H1 (cell line): ENCODE results near the gene GDPD2. TPM values are rescaled to one million over a fixed set of nuclear protein-coding genes. Genes with fewer than 3 reads are reported as not detected.

Experiments
- CTCF ChIA-PET: fragments of 300-600 bp; sonication (Branson Sonifier 250); formaldehyde crosslinking; loops from one replicate; lab custom pipeline; 2021; ENCODE audit not compliant: partially characterized antibody; lab: Charles Lee
- POLR2A ChIA-PET: fragments of 300-600 bp; sonication (Branson Sonifier 250); formaldehyde crosslinking; loops from one replicate; lab custom pipeline; 2021; ENCODE audit warnings: inconsistent platforms; ENCODE audit not compliant: partially characterized antibody; lab: Charles Lee
- DNase-seq, 2 experiments: peaks; one replicate each; pipeline versions ENCODE4 v3.0.0 to v3.0.0-alpha.2; 2010 to 2022; ENCODE audit warnings: low spot score in 2 of 2, low read depth in 1 of 2, mixed read lengths in 1 of 2
- FAIRE-seq: peaks from 2 replicates; lab custom pipeline; 2011; peaks lifted over from hg19 to GRCh38; lab: Jason Lieb, UNC
- H2AFZ ChIP-seq: 2 replicates; pipeline ENCODE4 v1.8.1; 2012; ENCODE audit warnings: low read length, inconsistent platforms
- H2AK5ac ChIP-seq: 2 replicates; pipeline ENCODE4 v1.6.1; 2013; ENCODE audit warnings: low read depth, low read length
- H2BK120ac ChIP-seq: replicated peaks from 2 replicates; pipeline ENCODE3; 2013; ENCODE audit warnings: low read depth, low read length, inconsistent platforms
- H2BK12ac ChIP-seq: 2 replicates; pipeline ENCODE4 v1.6.1; 2013; ENCODE audit warnings: low read depth, low read length
- H2BK15ac ChIP-seq: 2 replicates; pipeline ENCODE4 v1.6.1; 2013; ENCODE audit warnings: low read length
- H2BK20ac ChIP-seq: 2 replicates; pipeline ENCODE4 v1.6.1; 2013; ENCODE audit warnings: low read length
- H2BK5ac ChIP-seq: 2 replicates; pipeline ENCODE4 v1.6.1; 2013; ENCODE audit warnings: low read depth, low read length
- H3K14ac ChIP-seq: 2 replicates; pipeline ENCODE4 v1.6.1; 2013; ENCODE audit warnings: inconsistent platforms; ENCODE audit not compliant: insufficient read length
- H3K18ac ChIP-seq: 2 replicates; pipeline ENCODE4 v1.6.1; 2013; ENCODE audit warnings: low read length; ENCODE audit errors: extremely low read depth
- H3K23ac ChIP-seq: 2 replicates; pipeline ENCODE4 v1.6.1; 2013; ENCODE audit warnings: inconsistent platforms; ENCODE audit not compliant: insufficient read length
- H3K23me2 ChIP-seq: 2 replicates; pipeline ENCODE4 v1.6.1; 2013; ENCODE audit warnings: low read depth, low read length
- H3K27ac ChIP-seq: 2 replicates; pipeline ENCODE4 v1.6.1; 2011; ENCODE audit warnings: low read depth, low read length, inconsistent platforms
- H3K27me3 ChIP-seq, 4 experiments: replicated peaks in 1 of 4; 1 replicate in 1 of 4; 2 replicates in 3 of 4; pipeline versions ENCODE4 v1.6.1 to v1.8.1; 2011 to 2013; ENCODE audit warnings: low read length in 3 of 4, mild to moderate bottlenecking in 3 of 4, inconsistent platforms in 2 of 4, mixed read lengths in 2 of 4, moderate library complexity in 1 of 4; ENCODE audit not compliant: control insufficient read depth in 3 of 4, insufficient read depth in 3 of 4; ENCODE audit errors: extremely low read depth in 1 of 4
- H3K36me3 ChIP-seq, 4 experiments: 2 replicates each; pipeline versions ENCODE4 v1.6.1 to v1.8.1; 2011 to 2013; ENCODE audit warnings: mild to moderate bottlenecking in 4 of 4, low read length in 3 of 4, moderate library complexity in 2 of 4, control low read depth in 1 of 4, inconsistent platforms in 1 of 4; ENCODE audit not compliant: insufficient read depth in 4 of 4, control insufficient read depth in 2 of 4
- H3K4ac ChIP-seq: replicated peaks from 2 replicates; pipeline ENCODE3; 2013; ENCODE audit warnings: low read length, low read depth, mixed read lengths, inconsistent platforms; ENCODE audit not compliant: insufficient read length
- H3K4me1 ChIP-seq, 4 experiments: replicated peaks in 1 of 4; 1 replicate in 1 of 4; 2 replicates in 3 of 4; pipeline versions ENCODE4 v1.6.1 to v1.8.1; 2011 to 2013; ENCODE audit warnings: low read length in 3 of 4, inconsistent platforms in 2 of 4, mixed read lengths in 1 of 4; ENCODE audit not compliant: insufficient read depth in 4 of 4, control insufficient read depth in 3 of 4
- H3K4me2 ChIP-seq, 2 experiments: 2 replicates each; pipeline versions ENCODE4 v1.6.1 to v1.8.1; 2011 to 2013; ENCODE audit warnings: low read depth in 2 of 2, low read length in 2 of 2, control low read depth in 1 of 2, inconsistent platforms in 1 of 2, mild to moderate bottlenecking in 1 of 2; ENCODE audit not compliant: insufficient read depth in 1 of 2
- H3K4me3 ChIP-seq, 4 experiments: fragments of 200-600, 300-600 bp in 1 of 4; sonication (generic), shearing (Covaris generic), sonication (Bioruptor Twin) in 1 of 4; 2 replicates each; pipeline versions ENCODE4 v1.5.1 to v1.8.1; 2011 to 2016; ENCODE audit warnings: low read length in 4 of 4, low read depth in 3 of 4, control low read depth in 2 of 4, inconsistent platforms in 2 of 4, mild to moderate bottlenecking in 2 of 4, mixed read lengths in 1 of 4, moderate library complexity in 1 of 4; ENCODE audit not compliant: insufficient read depth in 2 of 4; ENCODE audit errors: extremely low read depth in 1 of 4
- H3K56ac ChIP-seq: replicated peaks from 2 replicates; pipeline ENCODE3; 2013; ENCODE audit warnings: low read depth, mild to moderate bottlenecking, mixed read lengths, low read length, inconsistent platforms; ENCODE audit not compliant: insufficient read length
- H3K79me1 ChIP-seq: 2 replicates; pipeline ENCODE4 v1.6.1; 2013; ENCODE audit warnings: low read depth, low read length, control low read depth
- H3K79me2 ChIP-seq, 2 experiments: 2 replicates each; pipeline versions ENCODE4 v1.6.1 to v1.8.1; 2012 to 2013; ENCODE audit warnings: low read length in 2 of 2, mild to moderate bottlenecking in 2 of 2, inconsistent platforms in 1 of 2; ENCODE audit not compliant: insufficient read depth in 2 of 2, control insufficient read depth in 1 of 2
- H3K9ac ChIP-seq, 4 experiments: replicated peaks in 1 of 4; 1 replicate in 1 of 4; 2 replicates in 3 of 4; pipeline versions ENCODE4 v1.6.1 to v1.8.1; 2011 to 2013; ENCODE audit warnings: low read depth in 3 of 4, low read length in 3 of 4, control low read depth in 2 of 4, mild to moderate bottlenecking in 2 of 4, moderate library complexity in 2 of 4, inconsistent platforms in 1 of 4; ENCODE audit errors: extremely low read depth in 1 of 4
- H3K9me3 ChIP-seq, 2 experiments: 2 replicates each; pipeline versions ENCODE4 v1.6.1 to v1.8.1; 2012 to 2013; ENCODE audit warnings: mild to moderate bottlenecking in 2 of 2, moderate library complexity in 2 of 2, control low read depth in 1 of 2, inconsistent platforms in 1 of 2, low read depth in 1 of 2, low read length in 1 of 2, mixed read lengths in 1 of 2; ENCODE audit not compliant: insufficient read depth in 2 of 2
- H4K20me1 ChIP-seq, 2 experiments: replicated peaks in 1 of 2; 2 replicates each; pipeline versions ENCODE3 to v1.8.1; 2011 to 2013; ENCODE audit warnings: inconsistent platforms in 2 of 2, low read length in 2 of 2, mild to moderate bottlenecking in 1 of 2; ENCODE audit not compliant: insufficient read depth in 2 of 2, control insufficient read depth in 1 of 2
- H4K5ac ChIP-seq: 2 replicates; pipeline ENCODE4 v1.6.1; 2013; ENCODE audit warnings: low read length, low read depth, mixed read lengths, inconsistent platforms; ENCODE audit not compliant: insufficient read length
- H4K8ac ChIP-seq: 2 replicates; pipeline ENCODE4 v1.8.0; 2013; ENCODE audit warnings: mild to moderate bottlenecking, moderate library complexity, low read length, inconsistent platforms; ENCODE audit not compliant: insufficient read depth; ENCODE audit errors: extremely low read depth
- H4K91ac ChIP-seq: replicated peaks from 2 replicates; pipeline ENCODE3; 2013; ENCODE audit warnings: low read length, mixed read lengths, inconsistent platforms; ENCODE audit not compliant: insufficient read length
- ATF3 ChIP-seq: IDR thresholded peaks from 2 replicates; pipeline ENCODE4 v1.6.1; 2011; ENCODE audit warnings: low read depth, mild to moderate bottlenecking, low read length; ENCODE audit not compliant: insufficient read depth
- BACH1 ChIP-seq: IDR thresholded peaks from 2 replicates; pipeline ENCODE4 v1.6.1; 2012; ENCODE audit warnings: low read length, improper control_type of control experiment
- BCL11A ChIP-seq, 2 experiments: IDR thresholded peaks; one replicate each; pipeline ENCODE4 v1.6.1; 2011; ENCODE audit warnings: low read depth in 2 of 2, low read length in 2 of 2, mild to moderate bottlenecking in 2 of 2
- CEBPB ChIP-seq: IDR thresholded peaks from 2 replicates; pipeline ENCODE4 v1.6.1; 2012; ENCODE audit warnings: low read depth, low read length
- EP300 ChIP-seq, 2 experiments: IDR thresholded peaks; 1 replicate in 1 of 2; 2 replicates in 1 of 2; pipeline ENCODE4 v1.6.1; 2011 to 2012; ENCODE audit warnings: low read depth in 2 of 2, low read length in 2 of 2, mild to moderate bottlenecking in 2 of 2, borderline replicate concordance in 1 of 2, inconsistent platforms in 1 of 2, moderate library complexity in 1 of 2
- JUN ChIP-seq: IDR thresholded peaks from 2 replicates; pipeline ENCODE4 v1.6.1; 2011; ENCODE audit warnings: low read depth, mild to moderate bottlenecking, improper control_type of control experiment, low read length
- YY1 ChIP-seq: IDR thresholded peaks from 2 replicates; pipeline ENCODE4 v1.6.1; 2011; ENCODE audit warnings: low read depth, mild to moderate bottlenecking, low read length
- polyA plus RNA-seq, 7 experiments: library from polyadenylated mRNA; depleted of rRNA in 3 of 7; stranded (reverse) in 5 of 7; unstranded in 2 of 7; fragments of >200 nt in 5 of 7; fragments of 200-250 nt in 2 of 7; gene quantifications; 1 replicate in 5 of 7; 2 replicates in 1 of 7; 4 replicates in 1 of 7; pipeline versions ENCODE4 v1.2.1 to v1.2.3, GENCODE V29; 2011 to 2013; ENCODE audit warnings: missing spikeins in 2 of 7, mixed read lengths in 2 of 7
- total RNA-seq: library from RNA; stranded (reverse); fragmentation: NEBNext Ultra II Directional; extraction: Animal tissue kit (Norgen Biotek cat#: 25700); gene quantifications from 2 replicates; pipeline ENCODE4 v1.2.1, GENCODE V29; 2021

GDPD2 gene
- total and polyA plus RNA-seq, 2 of the 8 experiments (the other 6 are each of a cell fraction or from before 2014, with no cell fraction given), result 25.6 to 68.3 TPM

- Histone ChIP-seq H3K4me3 (no peak overlapping the region), H3K79me1 (no peaks in the 10 kb centered on the region), H2BK15ac (no peak overlapping the region), H4K91ac (no peak overlapping the region), H3K79me2 (peaks cover 0 to 88% of the 10 kb centered on the region in 2 experiments; a peak in 2 of 4 replicates), H3K14ac (no peak overlapping the region), H2AK5ac (no peak overlapping the region), H2BK20ac (no peak overlapping the region), H3K18ac (no peak overlapping the region), H2BK120ac (no peak overlapping the region), H3K4me2 (no peak overlapping the region), H3K4ac (no peak overlapping the region), H3K9me3 (no peaks in the 10 kb centered on the region), H3K23ac (no peak overlapping the region), H2AFZ (no peak overlapping the region), H3K36me3 (peaks cover 0 to 8% (median under 1%) of the 10 kb centered on the region in 4 experiments; a peak in 1 of 8 replicates), H4K20me1 (peaks cover 0 to 4% of the 10 kb centered on the region in 2 experiments), H4K5ac (no peak overlapping the region), H3K9ac (no peak overlapping the region), H3K23me2 (no peaks in the 10 kb centered on the region), H4K8ac (no peak overlapping the region), H3K56ac (no peak overlapping the region), H3K27ac (no peak overlapping the region), H3K4me1 (no peaks in the 10 kb centered on the region), H2BK5ac (no peak overlapping the region), H3K27me3 (no peaks in the 10 kb centered on the region), H2BK12ac (no peak overlapping the region)
- ChIA-PET CTCF (no interaction called here), POLR2A (interaction anchor here (1.1 kb wide), 1 partner anchor 11 kb away, joined by 5 read pairs; no protein-coding TSS in a partner anchor)
- FAIRE-seq (no peak), DNase-seq (no peak)
- TF ChIP-seq BACH1 (no peak), YY1 (no peak), CEBPB (no peak), ATF3 (no peak), EP300 (IDR thresholded peaks at IDR 0.05; ENCODE audit: borderline replicate concordance in 1 of 2, low read depth in 2 of 2, low read length in 2 of 2) (no peak), BCL11A (IDR thresholded peaks at IDR 0.05; ENCODE audit: low read depth in 2 of 2, low read length in 2 of 2) (no peak), JUN (no peak)
Observed at GRCh38 chrX:70466968-70467367, 43.9 kb downstream of the GDPD2 start.
